AG09309 (cell line): ENCODE measurements around the gene KLHL35.

Experiments
- DNase-seq: peaks from one replicate; pipeline ENCODE4 v3.0.0-alpha.2; 2010; ENCODE audit warnings: low read depth
- H3K4me3 ChIP-seq: 2 replicates; pipeline ENCODE4 v1.5.1; 2011; ENCODE audit warnings: mild to moderate bottlenecking, low read depth, low read length, moderate library complexity; ENCODE audit not compliant: control insufficient read depth
- CTCF ChIP-seq: IDR thresholded peaks from 2 replicates; pipeline ENCODE4 v1.5.1; 2011; ENCODE audit warnings: mild to moderate bottlenecking, low read depth, low read length, inconsistent platforms; ENCODE audit not compliant: insufficient read depth, control insufficient read depth; ENCODE audit errors: missing control alignments

The KLHL35 gene

GRCh38 chr11:75468534-75469340 lies 35.7 kb upstream of the KLHL35 start:
- H3K4me3 ChIP-seq = no peak overlapping the region
- TF ChIP-seq CTCF = no peak
- no peak for DNase-seq

GRCh38 chr11:75467881-75468280 lies 34.9 kb upstream of the KLHL35 start:
- no peak overlapping the region for H3K4me3 ChIP-seq
- no peak for DNase-seq
- TF ChIP-seq CTCF = no peak

- no peak overlapping the region for H3K4me3 ChIP-seq
- DNase-seq = no peak
- TF ChIP-seq CTCF = no peak
Measured at GRCh38 chr11:75467311-75467710, 34.3 kb upstream of the KLHL35 start.

GRCh38 chr11:75465701-75466531 lies 32.9 kb upstream of the KLHL35 start:
- H3K4me3 ChIP-seq = no peak overlapping the region
- TF ChIP-seq CTCF = no peak
- no peak for DNase-seq

GRCh38 chr11:75463106-75463774 lies 30.2 kb upstream of the KLHL35 start:
- no peak overlapping the region for H3K4me3 ChIP-seq
- TF ChIP-seq CTCF = no peak
- DNase-seq = no peak

GRCh38 chr11:75462117-75462653 lies 29.2 kb upstream of the KLHL35 start:
- no peak overlapping the region for H3K4me3 ChIP-seq
- TF ChIP-seq CTCF = no peak
- no peak for DNase-seq
